NT2/D1 (cell line): ENCODE data around the gene CAMK1D.

Experiments used
- DNase-seq: peaks from one replicate; pipeline ENCODE4 v3.0.0-alpha.2; 2011; ENCODE audit warnings: low read depth, low spot score
- H3K27me3 ChIP-seq: 2 replicates; pipeline ENCODE4 v1.6.0; 2011; ENCODE audit warnings: mild to moderate bottlenecking; ENCODE audit not compliant: insufficient read length, insufficient read depth
- H3K36me3 ChIP-seq: 2 replicates; pipeline ENCODE4 v1.6.1; 2011; ENCODE audit warnings: mild to moderate bottlenecking, low read length, mixed read lengths; ENCODE audit not compliant: insufficient read depth, insufficient read length
- H3K4me1 ChIP-seq: 2 replicates; pipeline ENCODE4 v1.5.1; 2011; ENCODE audit not compliant: insufficient read depth, insufficient read length
- H3K4me3 ChIP-seq: 2 replicates; pipeline ENCODE4 v1.5.1; 2011; ENCODE audit warnings: low read depth; ENCODE audit not compliant: insufficient read length
- H3K9ac ChIP-seq: 2 replicates; pipeline ENCODE4 v1.6.0; 2011; ENCODE audit warnings: low read depth; ENCODE audit not compliant: insufficient read length
- H3K9me3 ChIP-seq: 2 replicates; pipeline ENCODE4 v1.5.1; 2011; ENCODE audit warnings: mild to moderate bottlenecking, low read length; ENCODE audit not compliant: insufficient read depth
- SUZ12 ChIP-seq: IDR thresholded peaks from 2 replicates; pipeline ENCODE4 v1.6.1; 2011; ENCODE audit not compliant: insufficient read length, insufficient read depth; ENCODE audit errors: extremely low read depth
- YY1 ChIP-seq: IDR thresholded peaks from 2 replicates; pipeline ENCODE4 v1.6.1; 2011; ENCODE audit not compliant: insufficient read length, insufficient read depth
- ZNF274 ChIP-seq: IDR thresholded peaks from 2 replicates; pipeline ENCODE4 v1.6.1; 2011; ENCODE audit warnings: mild to moderate bottlenecking, low read depth, low read length

CAMK1D gene

GRCh38 chr10:12819656-12820055 is 470.3 kb downstream of the CAMK1D start:
- Histone ChIP-seq H3K4me1 (peaks cover 4% of the 10 kb centered on the region), H3K9ac (no peak overlapping the region), H3K4me3 (no peak overlapping the region), H3K27me3 (no peaks in the 10 kb centered on the region), H3K36me3 (no peaks in the 10 kb centered on the region), H3K9me3 (no peaks in the 10 kb centered on the region; the same call in 1 of the 2 replicates)
- DNase-seq = no peak
- TF ChIP-seq YY1 = no peak
- no peak for TF ChIP-seq ZNF274
- TF ChIP-seq SUZ12 = no peak

- no peak for DNase-seq
- Histone ChIP-seq H3K4me3 (no peak overlapping the region), H3K27me3 (no peaks in the 10 kb centered on the region), H3K4me1 (peaks cover 4% of the 10 kb centered on the region), H3K9ac (no peak overlapping the region), H3K36me3 (no peaks in the 10 kb centered on the region), H3K9me3 (no peaks in the 10 kb centered on the region; the same call in 1 of the 2 replicates)
- TF ChIP-seq YY1 (no peak), SUZ12 (no peak), ZNF274 (no peak)
These were observed 473.0 kb downstream of the CAMK1D start for GRCh38 chr10:12822126-12822892.

GRCh38 chr10:12822893-12823170 is 473.5 kb downstream of the CAMK1D start:
- no peak for TF ChIP-seq SUZ12
- no peak for TF ChIP-seq ZNF274
- Histone ChIP-seq H3K4me3 (no peak overlapping the region), H3K4me1 (peaks cover 4% of the 10 kb centered on the region), H3K9ac (no peak overlapping the region), H3K36me3 (no peaks in the 10 kb centered on the region), H3K9me3 (no peaks in the 10 kb centered on the region), H3K27me3 (no peaks in the 10 kb centered on the region)
- no peak for DNase-seq

- H3K36me3 ChIP-seq = no peaks in the 10 kb centered on the region
- TF ChIP-seq ZNF274 (no peak), SUZ12 (no peak), YY1 (no peak)
- no peak overlapping the region for H3K9ac ChIP-seq
- no peaks in the 10 kb centered on the region for H3K9me3 ChIP-seq
- peaks cover 4% of the 10 kb centered on the region for H3K4me1 ChIP-seq
- no peaks in the 10 kb centered on the region for H3K27me3 ChIP-seq
- no peak overlapping the region for H3K4me3 ChIP-seq
- no peak for DNase-seq
These were observed 474.0 kb downstream of the CAMK1D start for GRCh38 chr10:12823328-12823727.

GRCh38 chr10:12825260-12825849 is 476.0 kb downstream of the CAMK1D start:
- Histone ChIP-seq H3K9me3 (no peaks in the 10 kb centered on the region), H3K9ac (no peak overlapping the region), H3K36me3 (no peaks in the 10 kb centered on the region), H3K4me1 (peaks cover 4% of the 10 kb centered on the region), H3K4me3 (no peak overlapping the region), H3K27me3 (no peaks in the 10 kb centered on the region)
- TF ChIP-seq SUZ12 (no peak), YY1 (no peak), ZNF274 (no peak)
- DNase-seq = no peak

GRCh38 chr10:12826800-12827372 is 477.5 kb downstream of the CAMK1D start:
- Histone ChIP-seq H3K27me3 (no peaks in the 10 kb centered on the region), H3K9me3 (no peaks in the 10 kb centered on the region), H3K4me3 (no peak overlapping the region), H3K4me1 (peaks cover 4% of the 10 kb centered on the region), H3K36me3 (no peaks in the 10 kb centered on the region), H3K9ac (no peak overlapping the region)
- TF ChIP-seq SUZ12 = no peak
- no peak for TF ChIP-seq YY1
- no peak for TF ChIP-seq ZNF274
- no peak for DNase-seq

- Histone ChIP-seq H3K4me3 (no peak overlapping the region), H3K27me3 (no peaks in the 10 kb centered on the region), H3K36me3 (no peaks in the 10 kb centered on the region), H3K9ac (no peak overlapping the region), H3K9me3 (no peaks in the 10 kb centered on the region), H3K4me1 (no peaks in the 10 kb centered on the region)
- TF ChIP-seq YY1 (no peak), ZNF274 (no peak), SUZ12 (no peak)
- no peak for DNase-seq
These were observed 479.4 kb downstream of the CAMK1D start for GRCh38 chr10:12828736-12829135.
